HepG2 (cell line): ENCODE data around the gene RMRP. TPM values are rescaled to one million over a fixed set of nuclear protein-coding genes. Genes with fewer than 3 reads are reported as not detected.

Experiments used
- AGO1 ChIP-seq: fragments of 200-400 bp; formaldehyde crosslinking; IDR thresholded peaks from 2 replicates; pipeline ENCODE4 v1.6.1; 2017; ENCODE audit warnings: mild to moderate bottlenecking, low read depth, low read length, moderate library complexity; ENCODE audit not compliant: poor library complexity, severe bottlenecking
- ASH2L ChIP-seq: fragments of 300-600, 200-600 bp; sonication (generic); IDR thresholded peaks from 2 replicates; pipeline ENCODE4 v1.7.0; 2017; ENCODE audit warnings: low read depth, mild to moderate bottlenecking, moderate library complexity, mixed read lengths, low read length; ENCODE audit not compliant: insufficient read length
- ATF6 ChIP-seq: sonication (generic); formaldehyde crosslinking; conservative IDR thresholded peaks from 2 replicates; pipeline ENCODE4 v1.4.0; 2020; ENCODE audit warnings: missing genetic modification reagents
- CERS6 ChIP-seq: sonication (generic); formaldehyde crosslinking; IDR thresholded peaks from 2 replicates; pipeline ENCODE4 v1.5.0; 2020; ENCODE audit warnings: missing genetic modification reagents
- DMTF1 ChIP-seq: sonication (generic); formaldehyde crosslinking; IDR thresholded peaks from 2 replicates; pipeline ENCODE4 v1.4.0; 2020; ENCODE audit warnings: mild to moderate bottlenecking, missing genetic modification reagents
- ETV5 ChIP-seq: IDR thresholded peaks from 2 replicates; pipeline ENCODE4 v1.6.1; 2018; ENCODE audit warnings: missing biosample characterization, missing genetic modification reagents, inconsistent platforms, borderline replicate concordance
- MIER2 ChIP-seq: IDR thresholded peaks from 2 replicates; pipeline ENCODE4 v1.6.1; 2016; ENCODE audit warnings: missing biosample characterization, missing genetic modification reagents
- NR2F6 ChIP-seq, 2 experiments: IDR thresholded peaks; 2 replicates each; pipeline ENCODE4 v1.6.1; 2016; ENCODE audit warnings: antibody characterized with exemption in 1 of 2, mild to moderate bottlenecking in 1 of 2
- RFXAP ChIP-seq: sonication (generic); formaldehyde crosslinking; IDR thresholded peaks from 2 replicates; pipeline ENCODE4 v1.4.0; 2020; ENCODE audit warnings: missing genetic modification reagents, borderline replicate concordance
- SMAD1 ChIP-seq: sonication (generic); formaldehyde crosslinking; IDR thresholded peaks from 2 replicates; pipeline ENCODE4 v1.4.0; 2020; ENCODE audit warnings: missing genetic modification reagents, low read depth, mild to moderate bottlenecking, borderline replicate concordance
- TEAD2 ChIP-seq: sonication (generic); formaldehyde crosslinking; IDR thresholded peaks from 2 replicates; pipeline ENCODE4 v1.9.0; 2021; ENCODE audit warnings: missing genetic modification reagents
- ZNF274 ChIP-seq: sonication (generic); formaldehyde crosslinking; IDR thresholded peaks from 2 replicates; pipeline ENCODE4 v1.5.1; 2020; ENCODE audit warnings: mild to moderate bottlenecking, missing genetic modification reagents
- ZNF331 ChIP-seq: sonication (generic); formaldehyde crosslinking; IDR thresholded peaks from 2 replicates; pipeline ENCODE4 v1.4.0; 2020; ENCODE audit warnings: missing genetic modification reagents
- ZNF543 ChIP-seq: sonication (generic); formaldehyde crosslinking; IDR thresholded peaks from 2 replicates; pipeline ENCODE4 v1.4.0; 2020; ENCODE audit warnings: mild to moderate bottlenecking, missing genetic modification reagents
- ZNF552 ChIP-seq: sonication (generic); formaldehyde crosslinking; IDR thresholded peaks from 2 replicates; pipeline ENCODE4 v1.9.0; 2022; ENCODE audit warnings: missing genetic modification reagents, mild to moderate bottlenecking, borderline replicate concordance
- ZNF710 ChIP-seq: sonication (generic); formaldehyde crosslinking; IDR thresholded peaks from 2 replicates; pipeline ENCODE4 v1.5.0; 2020; ENCODE audit warnings: mild to moderate bottlenecking, missing genetic modification reagents, borderline replicate concordance
- ZNF777 ChIP-seq: sonication (generic); formaldehyde crosslinking; IDR thresholded peaks from 2 replicates; pipeline ENCODE4 v1.4.0; 2020; ENCODE audit warnings: missing genetic modification reagents
- polyA plus RNA-seq, 8 experiments: library from polyadenylated mRNA; depleted of rRNA in 3 of 8; stranded (reverse) in 7 of 8; unstranded in 1 of 8; fragments of >200 nt; fragmentation: Illumina TruSeq in 4 of 8; extraction: Trizol in 4 of 8; gene quantifications; 2 replicates each; pipeline versions ENCODE4 v1.2.1 to v1.2.3, GENCODE V29; 2011 to 2016; ENCODE audit warnings: low read depth in 4 of 8, missing spikeins in 1 of 8, mixed read lengths in 1 of 8; ENCODE audit not compliant: insufficient read depth in 1 of 8
- total RNA-seq, 5 experiments: library from RNA; depleted of rRNA; stranded (reverse); fragments of >200 nt; fragmentation: Illumina TruSeq; extraction: Trizol; gene quantifications; 2 replicates each; pipeline ENCODE4 v1.2.3, GENCODE V29; 2016; ENCODE audit warnings: low read depth in 1 of 5
- TF ChIP-seq, protein P1 (sequence below), 2 experiments: sonication (generic) in 1 of 2; formaldehyde crosslinking in 1 of 2; IDR thresholded peaks; 2 replicates each; pipeline versions ENCODE4 v1.4.0 to v1.6.1; 2018 to 2020; ENCODE audit warnings: missing genetic modification reagents in 2 of 2, borderline replicate concordance in 1 of 2, low read depth in 1 of 2, mild to moderate bottlenecking in 1 of 2, missing biosample characterization in 1 of 2

Gene RMRP
- total and polyA plus RNA-seq, 2 of the 13 experiments (the other 11 are each of a cell fraction or from before 2014, with no cell fraction given), result 51.4 to 4,025 TPM

DNA sequence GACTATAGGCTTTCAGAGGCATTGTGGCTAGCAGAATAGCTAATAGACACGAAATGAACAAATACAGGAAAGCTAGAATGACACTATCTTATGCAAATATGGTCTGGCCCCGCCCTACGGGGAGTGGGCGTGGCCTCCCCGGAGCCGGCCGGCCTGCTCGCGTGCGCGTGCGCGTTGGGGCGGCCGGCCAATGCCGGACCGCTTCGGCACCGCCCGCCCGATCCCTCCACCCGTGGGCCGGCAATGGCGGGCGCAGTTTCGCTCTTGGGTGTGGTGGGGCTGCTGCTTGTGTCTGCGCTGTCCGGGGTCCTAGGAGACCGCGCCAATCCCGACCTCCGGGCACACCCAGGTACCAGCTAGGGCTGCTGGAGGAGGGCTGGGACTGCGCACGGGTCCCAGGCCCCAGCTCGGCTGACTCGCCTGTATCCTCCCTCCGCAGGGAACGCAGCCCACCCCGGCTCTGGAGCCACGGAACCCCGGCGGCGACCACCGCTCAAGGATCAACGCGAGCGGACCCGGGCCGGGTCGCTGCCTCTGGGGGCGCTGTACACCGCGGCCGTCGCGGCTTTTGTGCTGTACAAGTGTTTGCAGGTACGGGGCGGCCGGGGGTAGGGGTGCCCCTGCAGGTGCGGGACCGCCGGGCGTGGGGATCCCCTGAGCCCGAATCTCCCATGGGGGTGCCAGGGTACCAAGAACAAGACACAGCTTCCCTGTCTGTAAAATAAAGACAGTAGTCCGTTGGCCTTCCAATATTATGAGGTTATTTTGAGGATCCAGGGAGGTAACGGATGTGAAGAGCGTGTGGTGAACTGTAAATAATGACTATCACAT lies 533 bp upstream of the RMRP start, which contains the start of gene CCDC107 (continued):
- TF ChIP-seq ZNF710 (CRISPR knock-in tag) (0 out of 2 replicates have a peak, but pooled peaks have one; percentile 35), SMAD1 (CRISPR knock-in tag) (no peak), CERS6 (CRISPR knock-in tag) (no peak), DMTF1 (CRISPR knock-in tag) (0 out of 2 replicates have a peak, but pooled peaks have one; percentile 45), ZNF552 (0 out of 2 replicates have a peak, but pooled peaks have one; percentile 27), MIER2 (0 out of 2 replicates have a peak, but pooled peaks have one; percentile 29), RFXAP (CRISPR knock-in tag) (0 out of 2 replicates have a peak, but pooled peaks have one; percentile 22), ETV5 (CRISPR knock-in tag) (peak; percentile 22; the same call in 1 of the 2 replicates), ZNF543 (peak; percentile 68), NR2F6 (IDR thresholded peaks at IDR 0.05) (no peak), NR2F6 (CRISPR knock-in tag; IDR thresholded peaks at IDR 0.05) (peak; percentile 50; the same call in 1 of the 2 replicates), ZNF777 (CRISPR knock-in tag) (peak; percentile 52), ZNF274 (CRISPR knock-in tag) (peak; percentile 76; the same call in 1 of the 2 replicates), TEAD2 (CRISPR knock-in tag) (no peak), ZNF331 (CRISPR knock-in tag) (peak; percentile 11; the same call in 1 of the 2 replicates), ATF6 (CRISPR knock-in tag) (no peak), AGO1 (peak; percentile 96), ASH2L (no peak)
- TF ChIP-seq, protein P1, sequence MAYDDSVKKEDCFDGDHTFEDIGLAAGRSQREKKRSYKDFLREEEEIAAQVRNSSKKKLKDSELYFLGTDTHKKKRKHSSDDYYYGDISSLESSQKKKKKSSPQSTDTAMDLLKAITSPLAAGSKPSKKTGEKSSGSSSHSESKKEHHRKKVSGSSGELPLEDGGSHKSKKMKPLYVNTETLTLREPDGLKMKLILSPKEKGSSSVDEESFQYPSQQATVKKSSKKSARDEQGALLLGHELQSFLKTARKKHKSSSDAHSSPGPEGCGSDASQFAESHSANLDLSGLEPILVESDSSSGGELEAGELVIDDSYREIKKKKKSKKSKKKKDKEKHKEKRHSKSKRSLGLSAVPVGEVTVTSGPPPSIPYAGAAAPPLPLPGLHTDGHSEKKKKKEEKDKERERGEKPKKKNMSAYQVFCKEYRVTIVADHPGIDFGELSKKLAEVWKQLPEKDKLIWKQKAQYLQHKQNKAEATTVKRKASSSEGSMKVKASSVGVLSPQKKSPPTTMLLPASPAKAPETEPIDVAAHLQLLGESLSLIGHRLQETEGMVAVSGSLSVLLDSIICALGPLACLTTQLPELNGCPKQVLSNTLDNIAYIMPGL (CRISPR knock-in tag; IDR thresholded peaks at IDR 0.05; ENCODE audit: borderline replicate concordance in 1 of 2, low read depth in 1 of 2), result peak; percentile 96 to 98
